MCF 10A (cell line): ENCODE measurements around the gene FGF11. TPM values are rescaled to one million over a fixed set of nuclear protein-coding genes. Genes with fewer than 3 reads are reported as not detected.

Experiments
- BruUV-seq: library from RNA; stranded (reverse); fragments of 400-500 nt; replicated peaks from 2 replicates; lab custom pipeline; 2021; lab: Mats Ljungman, UMichigan
- CTCF ChIA-PET: fragments of 300-600 bp; sonication (Branson Sonifier 250); formaldehyde crosslinking; extraction: SDS; loops from one replicate; lab custom pipeline; 2021; ENCODE audit warnings: antibody characterized with exemption, inconsistent platforms; lab: Yijun Ruan, JAX
- POLR2A ChIA-PET: fragments of 300-600, 350-650 bp; sonication (Branson Sonifier 250); formaldehyde crosslinking; extraction: SDS; loops from one replicate; lab custom pipeline; 2020; ENCODE audit warnings: antibody characterized with exemption, inconsistent platforms; lab: Yijun Ruan, JAX
- DNase-seq: peaks from one replicate; pipeline ENCODE4 v3.0.0-alpha.2; 2018; ENCODE audit not compliant: unreplicated experiment
- H3K27ac Mint-ChIP-seq: one replicate; pipeline ENCODE4 v1.8.0; 2022; ENCODE audit warnings: mild to moderate bottlenecking, low read depth, mixed read lengths; ENCODE audit not compliant: unreplicated experiment
- H3K27me3 Mint-ChIP-seq: one replicate; pipeline ENCODE4 v1.8.0; 2022; ENCODE audit warnings: mixed read lengths; ENCODE audit not compliant: insufficient read depth, unreplicated experiment
- H3K36me3 Mint-ChIP-seq: one replicate; pipeline ENCODE4 v1.8.0; 2022; ENCODE audit warnings: mild to moderate bottlenecking, moderate library complexity, mixed read lengths; ENCODE audit not compliant: insufficient read depth, unreplicated experiment
- H3K4me1 Mint-ChIP-seq: one replicate; pipeline ENCODE4 v1.8.0; 2022; ENCODE audit warnings: mixed read lengths; ENCODE audit not compliant: insufficient read depth, unreplicated experiment
- H3K4me3 Mint-ChIP-seq: one replicate; pipeline ENCODE4 v1.8.0; 2022; ENCODE audit warnings: mild to moderate bottlenecking, moderate library complexity, mixed read lengths; ENCODE audit not compliant: unreplicated experiment
- H3K9me3 Mint-ChIP-seq: one replicate; pipeline ENCODE4 v1.8.0; 2022; ENCODE audit warnings: mixed read lengths; ENCODE audit not compliant: unreplicated experiment
- intact Hi-C: fragments of 100-400 bp; cut with micrococcal nuclease; formaldehyde crosslinking; loops from 2 replicates; pipeline ENCODE4 v1.14.1; 2022
- total RNA-seq: library from RNA; stranded (reverse); gene quantifications from 2 replicates; pipeline ENCODE4 v1.2.3, GENCODE V29; 2022
- TF ChIP-seq, protein P1 (sequence below): fragments of 200-600 bp; IDR thresholded peaks from one replicate; pipeline ENCODE4 v1.8.0; 2022; ENCODE audit warnings: antibody characterized with exemption, mild to moderate bottlenecking; ENCODE audit not compliant: unreplicated experiment

FGF11 gene
- total RNA-seq, 1 experiment from 2014 or later: 0.84 TPM

GRCh38 chr17:7408863-7409262 lies 30.4 kb upstream of the FGF11 start:
- Mint-ChIP-seq H3K27ac (no peak overlapping the region), H3K27me3 (no peaks in the 10 kb centered on the region), H3K9me3 (no peaks in the 10 kb centered on the region), H3K4me3 (no peak overlapping the region), H3K4me1 (peaks cover 10% of the 10 kb centered on the region), H3K36me3 (peaks cover 12% of the 10 kb centered on the region)
- intact Hi-C loops: no loop called here
- DNase-seq: no peak
- TF ChIP-seq, protein P1, sequence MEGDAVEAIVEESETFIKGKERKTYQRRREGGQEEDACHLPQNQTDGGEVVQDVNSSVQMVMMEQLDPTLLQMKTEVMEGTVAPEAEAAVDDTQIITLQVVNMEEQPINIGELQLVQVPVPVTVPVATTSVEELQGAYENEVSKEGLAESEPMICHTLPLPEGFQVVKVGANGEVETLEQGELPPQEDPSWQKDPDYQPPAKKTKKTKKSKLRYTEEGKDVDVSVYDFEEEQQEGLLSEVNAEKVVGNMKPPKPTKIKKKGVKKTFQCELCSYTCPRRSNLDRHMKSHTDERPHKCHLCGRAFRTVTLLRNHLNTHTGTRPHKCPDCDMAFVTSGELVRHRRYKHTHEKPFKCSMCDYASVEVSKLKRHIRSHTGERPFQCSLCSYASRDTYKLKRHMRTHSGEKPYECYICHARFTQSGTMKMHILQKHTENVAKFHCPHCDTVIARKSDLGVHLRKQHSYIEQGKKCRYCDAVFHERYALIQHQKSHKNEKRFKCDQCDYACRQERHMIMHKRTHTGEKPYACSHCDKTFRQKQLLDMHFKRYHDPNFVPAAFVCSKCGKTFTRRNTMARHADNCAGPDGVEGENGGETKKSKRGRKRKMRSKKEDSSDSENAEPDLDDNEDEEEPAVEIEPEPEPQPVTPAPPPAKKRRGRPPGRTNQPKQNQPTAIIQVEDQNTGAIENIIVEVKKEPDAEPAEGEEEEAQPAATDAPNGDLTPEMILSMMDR: no peak
- BruUV-seq: no TSS peak
- POLR2A ChIA-PET: interaction anchor here (0.7 kb wide), 1 partner anchor 1943 kb away, joined by 3 read pairs; no protein-coding TSS in a partner anchor
- CTCF ChIA-PET: no interaction called here

GRCh38 chr17:7409716-7410115 lies 29.6 kb upstream of the FGF11 start:
- ChIA-PET CTCF (no interaction called here), POLR2A (interaction anchor here (0.7 kb wide), 1 partner anchor 1944 kb away, joined by 3 read pairs; no protein-coding TSS in a partner anchor)
- Mint-ChIP-seq H3K4me3 (no peak overlapping the region), H3K9me3 (no peaks in the 10 kb centered on the region), H3K36me3 (peaks cover 12% of the 10 kb centered on the region), H3K27me3 (no peaks in the 10 kb centered on the region), H3K27ac (no peak overlapping the region), H3K4me1 (peaks cover 10% of the 10 kb centered on the region)
- intact Hi-C loops: no loop called here
- DNase-seq: no peak
- TF ChIP-seq, protein P1: no peak
- no TSS peak for BruUV-seq

DNA sequence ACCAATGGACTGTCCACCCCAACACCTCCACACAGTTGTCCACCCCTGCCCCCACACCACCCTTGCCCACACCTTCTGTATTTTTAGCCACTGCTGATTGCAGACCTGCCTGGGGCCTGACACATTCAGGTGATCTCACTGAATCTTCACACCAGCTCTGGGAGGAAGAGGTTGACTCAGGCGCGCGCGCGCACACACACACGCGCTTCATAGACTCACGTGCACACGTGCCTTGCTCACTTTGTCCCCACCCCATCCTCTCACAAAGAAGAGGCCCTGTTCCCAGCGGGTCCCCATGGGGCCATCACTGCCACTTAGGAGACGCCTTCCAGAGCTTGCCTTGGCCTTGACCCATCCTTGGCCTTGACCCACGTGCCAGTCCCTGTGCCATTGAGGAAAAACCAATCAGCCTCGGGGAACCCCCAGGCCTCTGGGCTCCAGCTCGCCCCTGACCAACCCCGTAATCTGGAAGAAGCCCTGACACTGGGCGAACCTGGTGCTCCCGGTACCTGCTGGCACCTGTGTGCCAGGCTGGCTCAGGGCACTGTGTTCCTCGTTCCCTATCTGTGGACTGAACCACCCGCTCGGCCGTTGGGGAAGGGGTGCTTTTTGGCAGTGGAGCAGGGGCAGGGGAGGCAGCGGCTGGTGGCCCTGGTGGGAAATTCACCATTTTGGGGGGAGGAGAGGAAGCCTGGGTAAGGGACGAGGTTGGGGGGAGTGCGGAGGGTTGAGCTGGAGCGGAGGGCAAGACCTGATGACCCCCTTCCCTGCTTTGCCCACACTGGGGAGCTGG lies 28.5 kb upstream of the FGF11 start:
- intact Hi-C loops: no loop called here
- Mint-ChIP-seq H3K27ac (no peak overlapping the region), H3K9me3 (no peaks in the 10 kb centered on the region), H3K4me1 (peaks cover 5% of the 10 kb centered on the region), H3K27me3 (no peaks in the 10 kb centered on the region), H3K36me3 (peaks cover 12% of the 10 kb centered on the region), H3K4me3 (no peak overlapping the region)
- ChIA-PET CTCF (no interaction called here), POLR2A (interaction anchor here (0.7 kb wide), 1 partner anchor 29 kb away, joined by 3 read pairs; no protein-coding TSS in a partner anchor)
- DNase-seq: no peak
- no TSS peak for BruUV-seq
- TF ChIP-seq, protein P1: no peak

DNA sequence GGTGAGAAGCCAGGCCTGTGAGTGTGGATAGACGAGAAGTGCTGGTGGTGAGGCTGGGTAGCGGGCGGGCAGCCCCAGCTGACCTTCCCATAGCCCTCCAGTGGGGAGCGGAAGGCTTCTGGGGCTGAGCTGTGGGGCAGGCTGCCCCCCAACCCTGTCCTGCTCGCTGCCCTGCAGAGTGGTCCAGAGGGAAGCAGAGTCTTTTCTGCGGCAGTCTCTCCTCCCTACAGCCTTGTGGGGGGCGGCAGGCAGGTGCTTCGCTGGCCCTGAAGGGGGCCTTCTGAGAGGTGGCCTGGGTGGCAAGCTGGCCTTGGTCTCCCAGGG lies 27.9 kb upstream of the FGF11 start:
- Mint-ChIP-seq H3K4me1 (peaks cover under 1% of the 10 kb centered on the region), H3K27ac (no peak overlapping the region), H3K4me3 (no peak overlapping the region), H3K27me3 (no peaks in the 10 kb centered on the region), H3K36me3 (peaks cover 12% of the 10 kb centered on the region), H3K9me3 (no peaks in the 10 kb centered on the region)
- ChIA-PET CTCF (no interaction called here), POLR2A (interaction anchor here (0.7 kb wide), 1 partner anchor 30 kb away, joined by 3 read pairs; no protein-coding TSS in a partner anchor)
- DNase-seq: no peak
- no TSS peak for BruUV-seq
- TF ChIP-seq, protein P1: no peak
- intact Hi-C loops: no loop called here
